ENCODE measurements around the gene PPIF.

GRCh38 chr10:79378383-79378646, 31.0 kb downstream of the PPIF start:
- TF ChIP-seq ATF1 (CRISPR knock-in tag; IDR thresholded peaks at IDR 0.05) (no peak), ZBTB2 (CRISPR knock-in tag; IDR thresholded peaks at IDR 0.05; ENCODE audit: low read depth) (no peak), ZNF138 (CRISPR knock-in tag; IDR thresholded peaks at IDR 0.05; ENCODE audit: low read depth) (no peak), ZNF275 (CRISPR knock-in tag; IDR thresholded peaks at IDR 0.05; ENCODE audit: borderline replicate concordance) (no peak), GABPA (IDR thresholded peaks at IDR 0.05; ENCODE audit: low read depth, low read length) (no peak), GABPA (CRISPR knock-in tag; IDR thresholded peaks at IDR 0.05; ENCODE audit: low read depth) (no peak), HNF1B (CRISPR knock-in tag; IDR thresholded peaks at IDR 0.05) (no peak), PATZ1 (CRISPR knock-in tag; IDR thresholded peaks at IDR 0.05) (no peak), POLR2A (IDR thresholded peaks at IDR 0.05; ENCODE audit: insufficient read depth in 1 of 2, low read depth in 2 of 2, low read length in 2 of 2) (no peak), TAF1 (CRISPR knock-in tag; IDR thresholded peaks at IDR 0.05) (no peak), RXRB (CRISPR knock-in tag; IDR thresholded peaks at IDR 0.05; ENCODE audit: borderline replicate concordance) (no peak)

Measured in HepG2 (cell line).